K562 (cell line): ENCODE data around the gene INO80E. TPM values are rescaled to one million over a fixed set of nuclear protein-coding genes. Genes with fewer than 3 reads are reported as not detected.

Experiments used
- ATAC-seq: fragments of 200-7000 bp; cut with Tn5 transposase; 3 replicates; pipeline ENCODE4 v1.9.1; 2020; ENCODE audit warnings: moderate library complexity
- BruUV-seq: library from RNA; stranded (reverse); fragments of 400-500 nt; replicated peaks from 2 replicates; lab custom pipeline; 2021; lab: Mats Ljungman, UMichigan
- CTCF ChIA-PET: fragments of 300-600 bp; formaldehyde crosslinking; extraction: SDS; loops from one replicate; lab custom pipeline; 2021; ENCODE audit warnings: low intra/inter-chr PET ratio; lab: Yijun Ruan, JAX
- POLR2A ChIA-PET: fragments of 300-600, 350-650 bp; sonication (Branson Sonifier 250); formaldehyde crosslinking; extraction: SDS; loops from one replicate; lab custom pipeline; 2021; ENCODE audit warnings: antibody characterized with exemption, inconsistent platforms; lab: Yijun Ruan, JAX
- DNase-seq, 4 experiments: peaks; one replicate each; pipeline versions ENCODE4 v3.0.0 to v3.0.0-alpha.2; 2011 to 2018; ENCODE audit warnings: low spot score in 3 of 4, mixed read lengths in 3 of 4; ENCODE audit errors: extremely low read depth in 1 of 4
- FAIRE-seq: peaks from 2 replicates; lab custom pipeline; 2011; peaks lifted over from hg19 to GRCh38; lab: Jason Lieb, UNC
- H2AFZ ChIP-seq: 2 replicates; pipeline ENCODE4 v1.6.0; 2011; ENCODE audit warnings: low read depth, low read length, control low read depth, inconsistent platforms
- H3K27ac ChIP-seq: fragments of 200-600 bp; 3 replicates; pipeline ENCODE4 v1.8.0; 2011; ENCODE audit warnings: low read depth, mild to moderate bottlenecking, control low read depth, inconsistent platforms, low read length, moderate library complexity, mixed read lengths; ENCODE audit errors: extremely low read depth
- H3K27me3 ChIP-seq, 2 experiments: fragments of 300-600 bp in 1 of 2; 2 replicates in 1 of 2; 3 replicates in 1 of 2; pipeline versions ENCODE4 v1.6.0 to v1.8.0; 2011; ENCODE audit warnings: inconsistent platforms in 2 of 2, low read length in 2 of 2, mild to moderate bottlenecking in 1 of 2, mixed read lengths in 1 of 2, moderate library complexity in 1 of 2; ENCODE audit not compliant: control insufficient read depth in 2 of 2, insufficient read depth in 2 of 2
- H3K36me3 ChIP-seq: fragments of 300-600 bp; 3 replicates; pipeline ENCODE4 v1.8.0; 2011; ENCODE audit warnings: mild to moderate bottlenecking, low read length, inconsistent platforms; ENCODE audit not compliant: control insufficient read depth, insufficient read depth
- H3K4me1 ChIP-seq, 2 experiments: fragments of 200-600 bp in 1 of 2; replicated peaks in 1 of 2; 2 replicates in 1 of 2; 3 replicates in 1 of 2; pipeline versions ENCODE4 v1.5.1 to v1.8.0; 2011; ENCODE audit warnings: inconsistent platforms in 2 of 2, low read length in 2 of 2, mild to moderate bottlenecking in 1 of 2, mixed read lengths in 1 of 2, moderate library complexity in 1 of 2; ENCODE audit not compliant: control insufficient read depth in 2 of 2, insufficient read depth in 2 of 2
- H3K4me2 ChIP-seq: 2 replicates; pipeline ENCODE4 v1.6.1; 2011; ENCODE audit warnings: low read length, control low read depth, inconsistent platforms, mixed read lengths; ENCODE audit not compliant: insufficient read depth
- H3K4me3 ChIP-seq: fragments of 200-600 bp; sonication (generic), shearing (Covaris generic); 2 replicates; pipeline ENCODE4 v1.5.1; 2016; ENCODE audit warnings: control low read depth, inconsistent platforms
- H3K79me2 ChIP-seq: fragments of 200-600 bp; 3 replicates; pipeline ENCODE4 v1.8.0; 2011; ENCODE audit warnings: low read length, inconsistent platforms; ENCODE audit not compliant: control insufficient read depth, insufficient read depth
- H3K9ac ChIP-seq, 2 experiments: 2 replicates each; pipeline versions ENCODE4 v1.6.0 to v1.6.1; 2011; ENCODE audit warnings: low read depth in 2 of 2, low read length in 2 of 2, control low read depth in 1 of 2, inconsistent platforms in 1 of 2, mild to moderate bottlenecking in 1 of 2, mixed read lengths in 1 of 2; ENCODE audit not compliant: insufficient read depth in 1 of 2
- H3K9me1 ChIP-seq: one replicate; pipeline ENCODE4 v1.6.0; 2011; ENCODE audit warnings: inconsistent platforms, mild to moderate bottlenecking, low read length, moderate library complexity; ENCODE audit not compliant: control insufficient read depth, insufficient read depth
- H3K9me3 ChIP-seq: replicated peaks from 2 replicates; pipeline ENCODE4 v1.5.1; 2011; ENCODE audit warnings: low read depth, low read length, inconsistent platforms; ENCODE audit not compliant: control insufficient read depth, insufficient read depth
- H4K20me1 ChIP-seq: replicated peaks from 2 replicates; pipeline ENCODE4 v1.6.1; 2011; ENCODE audit warnings: low read length, inconsistent platforms, mixed read lengths; ENCODE audit not compliant: control insufficient read depth, insufficient read depth
- BACH1 ChIP-seq: fragments of 200-800 bp; sonication (Bioruptor generic); IDR thresholded peaks from 2 replicates; pipeline ENCODE4 v1.6.1; 2016; ENCODE audit warnings: missing genetic modification characterization, missing compliant biosample characterization
- GABPA ChIP-seq: fragments of 200-800 bp; sonication (Bioruptor generic); conservative IDR thresholded peaks from 2 replicates; pipeline ENCODE4 v1.6.1; 2016; ENCODE audit warnings: low read depth, missing genetic modification characterization, missing compliant biosample characterization
- HCFC1 ChIP-seq: IDR thresholded peaks from 2 replicates; pipeline ENCODE4 v1.6.1; 2012; ENCODE audit warnings: low read depth, low read length, improper control_type of control experiment
- KLF16 ChIP-seq: IDR thresholded peaks from 2 replicates; pipeline ENCODE4 v1.6.1; 2016; ENCODE audit warnings: antibody characterized with exemption
- L3MBTL2 ChIP-seq: fragments of 450-650 bp; IDR thresholded peaks from 2 replicates; pipeline ENCODE4 v1.6.1; 2016; ENCODE audit warnings: mild to moderate bottlenecking, moderate library complexity
- NCOA6 ChIP-seq: fragments of 450-650 bp; IDR thresholded peaks from 2 replicates; pipeline ENCODE4 v1.6.1; 2017; ENCODE audit warnings: mild to moderate bottlenecking
- POLR2B ChIP-seq: fragments of 450-650 bp; IDR thresholded peaks from 2 replicates; pipeline ENCODE4 v1.6.1; 2018; ENCODE audit warnings: low read depth; ENCODE audit not compliant: partially characterized antibody
- ZKSCAN8 ChIP-seq: fragments of 200-800 bp; sonication (Bioruptor generic); IDR thresholded peaks from 2 replicates; pipeline ENCODE4 v1.6.1; 2016; ENCODE audit warnings: missing genetic modification characterization, missing compliant biosample characterization
- WGBS: fragments of 100-300 bp; shearing (Covaris generic); methylation state at CpG from one replicate; pipeline ENCODE4 v1.1.6; 2016; ENCODE audit warnings: low coverage, mixed read lengths; ENCODE audit not compliant: insufficient coverage; ENCODE audit errors: missing lambda C conversion rate; 5-methylcytosine and 5-hydroxymethylcytosine counted together
- in situ Hi-C: fragments of 300-500 bp; cut with MboI; formaldehyde crosslinking; loops from 4 replicates; pipeline ENCODE4 v1.15.0; 2018; ENCODE audit warnings: inconsistent platforms, mixed read lengths
- intact Hi-C: fragments of 100-400 bp; cut with micrococcal nuclease; formaldehyde crosslinking; loops from 2 replicates; pipeline ENCODE4 v1.14.2; 2022
- polyA plus RNA-seq, 8 experiments: library from polyadenylated mRNA; depleted of rRNA in 4 of 8; stranded (reverse) in 5 of 8; unstranded in 3 of 8; fragments of >200 nt; fragmentation: Nextera tagmentation in 2 of 8; fragmentation: Illumina TruSeq in 1 of 8; extraction: Ambion mirVana in 2 of 8; extraction: Trizol in 1 of 8; gene quantifications; 2 replicates each; pipeline versions ENCODE4 v1.2.1 to v1.2.3, GENCODE V29; 2011 to 2014; ENCODE audit warnings: inconsistent platforms in 1 of 8, missing spikeins in 1 of 8
- total RNA-seq, 7 experiments: library from RNA; depleted of rRNA in 6 of 7; stranded (reverse); fragments of >200 nt in 6 of 7; fragmentation: Illumina TruSeq in 2 of 7; extraction: Trizol in 2 of 7; gene quantifications; 2 replicates each; pipeline versions ENCODE4 v1.2.1 to v1.2.3, GENCODE V29; 2011 to 2021; ENCODE audit warnings: low replicate concordance in 1 of 7
- TF ChIP-seq, protein P1 (sequence below): fragments of 250-450 bp; sonication (Bioruptor Pico); IDR thresholded peaks from 2 replicates; pipeline ENCODE4 v1.8.0; 2022; ENCODE audit warnings: moderate library complexity, mild to moderate bottlenecking, inconsistent platforms
- TF ChIP-seq, protein P2 (sequence below): fragments of 250-450 bp; sonication (Bioruptor Pico); IDR thresholded peaks from 2 replicates; pipeline ENCODE4 v1.4.0; 2020; ENCODE audit warnings: mild to moderate bottlenecking, moderate library complexity
- TF ChIP-seq, protein P3 (sequence below): fragments of 450-650 bp; IDR thresholded peaks from 2 replicates; pipeline ENCODE4 v1.6.1; 2017; ENCODE audit warnings: antibody characterized with exemption, mild to moderate bottlenecking

Gene INO80E
- total and polyA plus RNA-seq, 9 of the 15 experiments (the other 6 are each of a cell fraction or from before 2014, with no cell fraction given), result 0.31 to 102 (median 49.3) TPM

DNA sequence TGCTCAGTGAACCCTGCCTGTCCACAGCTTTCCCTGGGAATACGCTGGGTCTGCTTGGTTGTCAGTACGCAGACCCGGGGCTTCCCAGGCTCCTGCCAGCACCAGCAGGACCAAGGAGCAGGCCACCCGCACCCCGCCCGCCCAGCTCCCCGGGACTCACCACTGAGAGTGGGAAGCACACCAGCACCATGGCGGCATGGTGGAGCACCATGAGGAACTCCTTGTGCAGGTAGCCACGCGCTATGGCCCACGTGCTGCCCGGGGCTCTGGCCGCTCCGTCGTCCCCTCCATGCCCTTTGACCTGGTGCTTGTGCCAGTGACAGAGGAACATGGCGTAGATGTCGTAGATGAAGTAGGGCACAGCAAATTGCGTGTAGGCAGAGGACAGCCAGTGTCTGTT is 30.4 kb downstream of the INO80E start (continued):
- TF ChIP-seq, protein P1, sequence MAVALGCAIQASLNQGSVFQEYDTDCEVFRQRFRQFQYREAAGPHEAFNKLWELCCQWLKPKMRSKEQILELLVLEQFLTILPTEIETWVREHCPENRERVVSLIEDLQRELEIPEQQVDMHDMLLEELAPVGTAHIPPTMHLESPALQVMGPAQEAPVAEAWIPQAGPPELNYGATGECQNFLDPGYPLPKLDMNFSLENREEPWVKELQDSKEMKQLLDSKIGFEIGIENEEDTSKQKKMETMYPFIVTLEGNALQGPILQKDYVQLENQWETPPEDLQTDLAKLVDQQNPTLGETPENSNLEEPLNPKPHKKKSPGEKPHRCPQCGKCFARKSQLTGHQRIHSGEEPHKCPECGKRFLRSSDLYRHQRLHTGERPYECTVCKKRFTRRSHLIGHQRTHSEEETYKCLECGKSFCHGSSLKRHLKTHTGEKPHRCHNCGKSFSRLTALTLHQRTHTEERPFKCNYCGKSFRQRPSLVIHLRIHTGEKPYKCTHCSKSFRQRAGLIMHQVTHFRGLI (CRISPR knock-in tag), result no peak
- TF ChIP-seq BACH1 (tag), result no peak
- no peak for TF ChIP-seq NCOA6
- no peak for TF ChIP-seq L3MBTL2
- TF ChIP-seq, protein P2, sequence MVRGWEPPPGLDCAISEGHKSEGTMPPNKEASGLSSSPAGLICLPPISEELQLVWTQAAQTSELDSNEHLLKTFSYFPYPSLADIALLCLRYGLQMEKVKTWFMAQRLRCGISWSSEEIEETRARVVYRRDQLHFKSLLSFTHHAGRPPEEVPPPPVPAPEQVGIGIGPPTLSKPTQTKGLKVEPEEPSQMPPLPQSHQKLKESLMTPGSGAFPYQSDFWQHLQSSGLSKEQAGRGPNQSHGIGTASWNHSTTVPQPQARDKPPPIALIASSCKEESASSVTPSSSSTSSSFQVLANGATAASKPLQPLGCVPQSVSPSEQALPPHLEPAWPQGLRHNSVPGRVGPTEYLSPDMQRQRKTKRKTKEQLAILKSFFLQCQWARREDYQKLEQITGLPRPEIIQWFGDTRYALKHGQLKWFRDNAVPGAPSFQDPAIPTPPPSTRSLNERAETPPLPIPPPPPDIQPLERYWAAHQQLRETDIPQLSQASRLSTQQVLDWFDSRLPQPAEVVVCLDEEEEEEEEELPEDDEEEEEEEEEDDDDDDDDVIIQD (CRISPR knock-in tag), result no peak

DNA sequence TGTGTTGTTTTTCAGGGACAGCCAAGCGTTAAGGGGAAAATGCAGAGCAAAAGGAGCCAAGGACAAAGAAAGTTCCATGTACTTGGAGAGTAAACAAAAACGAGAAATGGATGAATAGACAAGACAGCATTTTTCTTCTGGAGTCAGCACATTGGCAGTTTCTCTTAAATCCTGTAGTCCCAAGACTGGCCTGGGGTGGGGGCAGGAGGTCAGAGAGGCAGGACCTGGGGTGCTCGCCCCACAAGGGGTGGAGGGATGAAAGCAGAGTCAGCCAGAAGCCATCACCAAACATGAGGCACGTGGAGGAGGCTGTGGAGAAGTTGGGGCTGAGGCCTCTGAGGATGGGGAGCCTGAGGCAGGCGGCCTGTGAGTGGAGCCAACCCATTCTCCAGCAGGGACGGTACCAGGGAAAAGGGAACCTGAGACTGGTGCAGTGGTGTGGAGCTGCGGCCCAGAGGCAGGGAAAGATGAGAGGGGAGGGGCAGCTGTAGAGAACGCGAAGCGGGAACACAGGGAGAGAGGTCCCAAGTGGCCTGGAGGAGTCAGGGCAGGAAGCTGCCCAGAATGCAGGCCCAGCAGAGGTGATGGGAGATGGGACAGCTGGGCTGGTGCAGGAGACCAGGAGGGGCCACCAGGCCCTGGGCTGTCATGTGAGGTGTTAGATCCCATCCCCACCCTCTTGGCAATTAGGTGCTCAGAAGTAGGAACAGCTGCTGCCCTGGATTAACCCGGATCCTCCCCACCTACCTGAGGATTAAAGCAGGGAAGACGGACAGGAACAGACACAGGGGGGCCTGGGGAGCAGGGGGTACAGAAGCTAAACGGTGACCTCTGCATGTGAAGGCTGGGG is 31.8 kb downstream of the INO80E start:
- no peak overlapping the region for H2AFZ ChIP-seq
- no peaks in the 10 kb centered on the region for H3K36me3 ChIP-seq
- in situ Hi-C loops (loop anchor here (10.0 kb wide), 1 partner anchor 333 kb away; no protein-coding TSS in a partner anchor), intact Hi-C loops (loop anchor here (10.0 kb wide), 1 partner anchor 213 kb away; the partner anchor contains the start of genes PAGR1 and PRRT2)
- no peaks in the 10 kb centered on the region for H3K79me2 ChIP-seq
- ChIA-PET POLR2A (no interaction called here), CTCF (no interaction called here)
- H4K20me1 ChIP-seq, result peaks cover 13% of the 10 kb centered on the region; the same call in 1 of the 2 replicates
- H3K4me3 ChIP-seq, result no peak overlapping the region
- H3K27ac ChIP-seq, result no peak overlapping the region
- H3K9me1 ChIP-seq, result peaks cover 4% of the 10 kb centered on the region
- H3K4me1 ChIP-seq, result peaks cover 0 to 31% of the 10 kb centered on the region in 2 experiments; a peak in 2 of 5 replicates
- no TSS peak for BruUV-seq
- peaks cover 17 to 79% of the 10 kb centered on the region in 2 experiments for H3K27me3 ChIP-seq
- FAIRE-seq (no peak), ATAC-seq (no peak), DNase-seq (no peak)
- H3K4me2 ChIP-seq, result no peak overlapping the region
- no peak overlapping the region for H3K9ac ChIP-seq
- no peaks in the 10 kb centered on the region for H3K9me3 ChIP-seq
- WGBS, result 0% methylated on average over 9 of the region's 13 CpGs
- TF ChIP-seq POLR2B (no peak), ZKSCAN8 (CRISPR knock-in tag) (no peak), KLF16 (no peak), GABPA (tag) (no peak), HCFC1 (no peak)
- TF ChIP-seq, protein P3, sequence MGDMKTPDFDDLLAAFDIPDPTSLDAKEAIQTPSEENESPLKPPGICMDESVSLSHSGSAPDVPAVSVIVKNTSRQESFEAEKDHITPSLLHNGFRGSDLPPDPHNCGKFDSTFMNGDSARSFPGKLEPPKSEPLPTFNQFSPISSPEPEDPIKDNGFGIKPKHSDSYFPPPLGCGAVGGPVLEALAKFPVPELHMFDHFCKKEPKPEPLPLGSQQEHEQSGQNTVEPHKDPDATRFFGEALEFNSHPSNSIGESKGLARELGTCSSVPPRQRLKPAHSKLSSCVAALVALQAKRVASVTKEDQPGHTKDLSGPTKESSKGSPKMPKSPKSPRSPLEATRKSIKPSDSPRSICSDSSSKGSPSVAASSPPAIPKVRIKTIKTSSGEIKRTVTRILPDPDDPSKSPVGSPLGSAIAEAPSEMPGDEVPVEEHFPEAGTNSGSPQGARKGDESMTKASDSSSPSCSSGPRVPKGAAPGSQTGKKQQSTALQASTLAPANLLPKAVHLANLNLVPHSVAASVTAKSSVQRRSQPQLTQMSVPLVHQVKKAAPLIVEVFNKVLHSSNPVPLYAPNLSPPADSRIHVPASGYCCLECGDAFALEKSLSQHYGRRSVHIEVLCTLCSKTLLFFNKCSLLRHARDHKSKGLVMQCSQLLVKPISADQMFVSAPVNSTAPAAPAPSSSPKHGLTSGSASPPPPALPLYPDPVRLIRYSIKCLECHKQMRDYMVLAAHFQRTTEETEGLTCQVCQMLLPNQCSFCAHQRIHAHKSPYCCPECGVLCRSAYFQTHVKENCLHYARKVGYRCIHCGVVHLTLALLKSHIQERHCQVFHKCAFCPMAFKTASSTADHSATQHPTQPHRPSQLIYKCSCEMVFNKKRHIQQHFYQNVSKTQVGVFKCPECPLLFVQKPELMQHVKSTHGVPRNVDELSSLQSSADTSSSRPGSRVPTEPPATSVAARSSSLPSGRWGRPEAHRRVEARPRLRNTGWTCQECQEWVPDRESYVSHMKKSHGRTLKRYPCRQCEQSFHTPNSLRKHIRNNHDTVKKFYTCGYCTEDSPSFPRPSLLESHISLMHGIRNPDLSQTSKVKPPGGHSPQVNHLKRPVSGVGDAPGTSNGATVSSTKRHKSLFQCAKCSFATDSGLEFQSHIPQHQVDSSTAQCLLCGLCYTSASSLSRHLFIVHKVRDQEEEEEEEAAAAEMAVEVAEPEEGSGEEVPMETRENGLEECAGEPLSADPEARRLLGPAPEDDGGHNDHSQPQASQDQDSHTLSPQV, result no peak
